ENCODE results near the gene PTPRO. TPM values are rescaled to one million over a fixed set of nuclear protein-coding genes. Genes with fewer than 3 reads are reported as not detected.

PTPRO gene
- total and polyA plus RNA-seq, 4 donors: 0.31 to 3.3 (median 1.1) TPM

GRCh38 chr12:15494329-15495046 lies 172.2 kb downstream of the PTPRO start:
- TF ChIP-seq MAX (IDR thresholded peaks at IDR 0.05): no peak
- no peak for TF ChIP-seq SP1 (IDR thresholded peaks at IDR 0.05)
- TF ChIP-seq REST (IDR thresholded peaks at IDR 0.05): no peak
- TF ChIP-seq, protein P1, sequence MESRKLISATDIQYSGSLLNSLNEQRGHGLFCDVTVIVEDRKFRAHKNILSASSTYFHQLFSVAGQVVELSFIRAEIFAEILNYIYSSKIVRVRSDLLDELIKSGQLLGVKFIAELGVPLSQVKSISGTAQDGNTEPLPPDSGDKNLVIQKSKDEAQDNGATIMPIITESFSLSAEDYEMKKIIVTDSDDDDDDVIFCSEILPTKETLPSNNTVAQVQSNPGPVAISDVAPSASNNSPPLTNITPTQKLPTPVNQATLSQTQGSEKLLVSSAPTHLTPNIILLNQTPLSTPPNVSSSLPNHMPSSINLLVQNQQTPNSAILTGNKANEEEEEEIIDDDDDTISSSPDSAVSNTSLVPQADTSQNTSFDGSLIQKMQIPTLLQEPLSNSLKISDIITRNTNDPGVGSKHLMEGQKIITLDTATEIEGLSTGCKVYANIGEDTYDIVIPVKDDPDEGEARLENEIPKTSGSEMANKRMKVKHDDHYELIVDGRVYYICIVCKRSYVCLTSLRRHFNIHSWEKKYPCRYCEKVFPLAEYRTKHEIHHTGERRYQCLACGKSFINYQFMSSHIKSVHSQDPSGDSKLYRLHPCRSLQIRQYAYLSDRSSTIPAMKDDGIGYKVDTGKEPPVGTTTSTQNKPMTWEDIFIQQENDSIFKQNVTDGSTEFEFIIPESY (IDR thresholded peaks at IDR 0.05): no peak
- TF ChIP-seq EGR1 (IDR thresholded peaks at IDR 0.05; ENCODE audit: low read depth in 2 of 2): no peak
- TF ChIP-seq FOXA1 (IDR thresholded peaks at IDR 0.05): no peak
- TF ChIP-seq RXRA (IDR thresholded peaks at IDR 0.05): no peak
- TF ChIP-seq TAF1 (conservative IDR thresholded peaks at IDR 0.05): no peak
- no peak for TF ChIP-seq JUND (IDR thresholded peaks at IDR 0.05)
- Histone ChIP-seq H3K9ac (ENCODE audit: low read depth in 1 of 2, low read length in 2 of 2) (no peak overlapping the region), H3K27ac (ENCODE audit: low read depth in 1 of 2, low read length in 2 of 2) (no peak overlapping the region), H3K4me3 (ENCODE audit: low read depth in 1 of 3, low read length in 3 of 3) (no peak overlapping the region), H3K4me1 (ENCODE audit: control insufficient read depth in 4 of 4, insufficient read depth in 4 of 4, low read length in 3 of 4) (peaks cover 0 to 2% (median 0%) of the 10 kb centered on the region in 4 donors), H3K9me3 (ENCODE audit: control insufficient read depth in 4 of 4, low read length in 3 of 4) (peaks cover 0 to 3% (median 0%) of the 10 kb centered on the region in 4 donors), H3K27me3 (ENCODE audit: control insufficient read depth in 4 of 4, insufficient read depth in 4 of 4, low read length in 3 of 4) (peaks cover 0 to 2% (median 0%) of the 10 kb centered on the region in 4 donors), H3K36me3 (ENCODE audit: control insufficient read depth in 4 of 4, insufficient read depth in 3 of 4, low read depth in 1 of 4, low read length in 3 of 4) (no peaks in the 10 kb centered on the region)
- no peak for DNase-seq (ENCODE audit: low spot score)
- WGBS: 50% methylated on average over 4 of the region's 4 CpGs

DNA sequence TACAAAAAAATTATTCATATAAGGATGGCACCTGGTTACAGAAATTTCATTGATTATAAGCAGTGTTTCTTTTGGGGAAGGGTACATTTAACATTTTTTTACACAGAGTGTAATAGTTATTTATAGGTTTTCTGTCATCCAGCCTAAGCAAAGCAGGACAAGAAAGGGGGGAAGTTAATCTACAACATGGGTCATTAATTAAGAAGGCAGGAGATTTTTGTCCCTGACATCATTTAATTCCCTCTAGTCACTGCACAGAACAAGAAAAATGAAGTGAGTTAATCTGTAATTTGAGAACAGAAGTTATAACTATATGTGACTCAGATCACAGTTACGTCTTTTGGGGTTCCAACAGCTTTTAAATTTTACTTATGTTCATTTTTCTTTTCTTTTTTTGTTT lies 173.4 kb downstream of the PTPRO start:
- no peak for DNase-seq (ENCODE audit: low spot score)
- H3K4me3 ChIP-seq (ENCODE audit: low read depth in 1 of 3, low read length in 3 of 3): no peak overlapping the region
- H3K36me3 ChIP-seq (ENCODE audit: control insufficient read depth in 4 of 4, insufficient read depth in 3 of 4, low read depth in 1 of 4, low read length in 3 of 4): no peaks in the 10 kb centered on the region
- H3K9ac ChIP-seq (ENCODE audit: low read depth in 1 of 2, low read length in 2 of 2): no peak overlapping the region
- 0% methylated on average over 1 of the region's 1 CpG for WGBS
- peaks cover 0 to 3% (median 0%) of the 10 kb centered on the region in 4 donors for H3K9me3 ChIP-seq (ENCODE audit: control insufficient read depth in 4 of 4, low read length in 3 of 4)
- H3K4me1 ChIP-seq (ENCODE audit: control insufficient read depth in 4 of 4, insufficient read depth in 4 of 4, low read length in 3 of 4): no peaks in the 10 kb centered on the region
- TF ChIP-seq HNF4A (conservative IDR thresholded peaks at IDR 0.05): no peak
- H3K27ac ChIP-seq (ENCODE audit: low read depth in 1 of 2, low read length in 2 of 2): no peak overlapping the region
- H3K27me3 ChIP-seq (ENCODE audit: control insufficient read depth in 4 of 4, insufficient read depth in 4 of 4, low read length in 3 of 4): peaks cover 0 to 2% (median 0%) of the 10 kb centered on the region in 4 donors

GRCh38 chr12:15496738-15497137 lies 174.4 kb downstream of the PTPRO start:
- H3K27me3 ChIP-seq (ENCODE audit: control insufficient read depth in 4 of 4, insufficient read depth in 4 of 4, low read length in 3 of 4): no peaks in the 10 kb centered on the region
- H3K36me3 ChIP-seq (ENCODE audit: control insufficient read depth in 4 of 4, insufficient read depth in 3 of 4, low read depth in 1 of 4, low read length in 3 of 4): no peaks in the 10 kb centered on the region
- no peak overlapping the region for H3K4me3 ChIP-seq (ENCODE audit: low read depth in 1 of 3, low read length in 3 of 3)
- no peak for DNase-seq (ENCODE audit: low spot score)
- TF ChIP-seq CTCF (IDR thresholded peaks at IDR 0.05; ENCODE audit: low read depth, low read length, missing input control) (no peak), HNF4G (IDR thresholded peaks at IDR 0.05) (no peak), TAF1 (conservative IDR thresholded peaks at IDR 0.05) (no peak), MAX (IDR thresholded peaks at IDR 0.05) (no peak), JUND (IDR thresholded peaks at IDR 0.05) (no peak), ATF3 (IDR thresholded peaks at IDR 0.05) (no peak), EGR1 (IDR thresholded peaks at IDR 0.05; ENCODE audit: low read depth in 2 of 2) (no peak), RXRA (IDR thresholded peaks at IDR 0.05) (no peak), NR2F2 (IDR thresholded peaks at IDR 0.05) (no peak)
- TF ChIP-seq, protein P1 (IDR thresholded peaks at IDR 0.05): no peak
- no peak overlapping the region for H3K27ac ChIP-seq (ENCODE audit: low read depth in 1 of 2, low read length in 2 of 2)
- no peak overlapping the region for H3K9ac ChIP-seq (ENCODE audit: low read depth in 1 of 2, low read length in 2 of 2)
- peaks cover 0 to 3% (median 0%) of the 10 kb centered on the region in 4 donors for H3K9me3 ChIP-seq (ENCODE audit: control insufficient read depth in 4 of 4, low read length in 3 of 4)
- H3K4me1 ChIP-seq (ENCODE audit: control insufficient read depth in 4 of 4, insufficient read depth in 4 of 4, low read length in 3 of 4): no peaks in the 10 kb centered on the region

Measured in liver (tissue), 9 donors.